Heart left ventricle (tissue), 16 donors: ENCODE data around the gene SCGB1C1. TPM values are rescaled to one million over a fixed set of nuclear protein-coding genes. Genes with fewer than 3 reads are reported as not detected.
"Not testable (repeated sequence)": the region's sequence is repeated elsewhere in the genome, so short reads cannot be mapped to it uniquely, and the experiment has no call there.

Source experiments
- ATAC-seq, 4 donors: fragments of 200-7000 bp; cut with Tn5 transposase; one replicate each; pipeline ENCODE4 v1.9.1; 2020 to 2022; ENCODE audit warnings: moderate library complexity in 4 of 4, mild to moderate bottlenecking in 3 of 4, moderate number of reproducible peaks in 1 of 4
- DNase-seq, 5 donors: peaks; one replicate each; pipeline ENCODE4 v3.0.0-alpha.2; 2020
- H3K27ac ChIP-seq, 12 donors: fragments of 200-600 bp; sonication (generic) in 4 of 12; one replicate each; pipeline versions ENCODE4 v1.5.0 to v1.8.0; 2016 to 2022; ENCODE audit warnings: mild to moderate bottlenecking in 2 of 12
- H3K27me3 ChIP-seq, 9 donors: fragments of 200-600 bp; sonication (generic) in 2 of 9; one replicate each; pipeline versions ENCODE4 v1.5.1 to v1.8.0; 2016 to 2022; ENCODE audit warnings: mild to moderate bottlenecking in 3 of 9
- H3K36me3 ChIP-seq, 9 donors: fragments of 200-600 bp; sonication (generic) in 2 of 9; one replicate each; pipeline versions ENCODE4 v1.5.0 to v1.8.0; 2018 to 2022; ENCODE audit warnings: mild to moderate bottlenecking in 2 of 9
- H3K4me1 ChIP-seq, 12 donors: fragments of 200-600 bp; sonication (generic) in 4 of 12; one replicate each; pipeline versions ENCODE4 v1.5.0 to v1.8.0; 2016 to 2022; ENCODE audit warnings: mild to moderate bottlenecking in 3 of 12
- H3K4me3 ChIP-seq, 12 donors: fragments of 200-600 bp; sonication (generic) in 4 of 12; one replicate each; pipeline versions ENCODE4 v1.5.0 to v1.8.0; 2017 to 2022; ENCODE audit warnings: mild to moderate bottlenecking in 9 of 12, moderate library complexity in 4 of 12
- H3K9me3 ChIP-seq, 12 donors: fragments of 200-600 bp; sonication (generic) in 4 of 12; one replicate each; pipeline versions ENCODE4 v1.5.0 to v1.8.0; 2016 to 2022; ENCODE audit warnings: mild to moderate bottlenecking in 1 of 12
- CTCF ChIP-seq, 12 donors: fragments of 200-600 bp; sonication (generic) in 4 of 12; IDR thresholded peaks; one replicate each; pipeline versions ENCODE4 v1.5.0 to v1.8.0; 2018 to 2022; ENCODE audit warnings: antibody characterized with exemption in 12 of 12, mild to moderate bottlenecking in 5 of 12
- WGBS, 4 donors: extraction: QIAGEN DNeasy Blood & Tissue Kit in 2 of 4; methylation state at CpG; one replicate each; pipeline versions ENCODE4 v1.1.5 to v1.1.7; 2013 to 2018; 5-methylcytosine and 5-hydroxymethylcytosine counted together
- intact Hi-C, 10 donors: fragments of 100-400 bp; cut with DNase I; formaldehyde crosslinking; loops; one replicate each; pipeline versions ENCODE4 v1.11.1 to v1.14.2; 2022
- long read RNA-seq, 3 donors: library from polyadenylated mRNA; unstranded; transcript quantifications; one replicate each; pipeline ENCODE4 v2.0.0, GENCODE V29; 2020 to 2021
- polyA plus RNA-seq, 2 donors: library from polyadenylated mRNA; stranded (reverse); fragments of 200-250 nt; gene quantifications; one replicate each; pipeline ENCODE4 v1.2.3, GENCODE V29; 2013
- total RNA-seq, 9 donors: library from RNA; depleted of rRNA in 2 of 9; stranded (reverse); fragments of >200 nt in 2 of 9; fragmentation: NEBNext Ultra II Directional in 3 of 9; extraction: Animal tissue kit (Norgen Biotek cat#: 25700) in 3 of 9; gene quantifications; one replicate each; pipeline versions ENCODE4 v1.1.0 to v1.2.4, GENCODE V29; 2016 to 2023
- donor health status: ischemic (EF 13 %, LVEDD 7.1; RV severe dilation, severe dysfunction).
- donor health status: healthy with polysubstance abuse.
- donor health status: DM: no; HTN: yes; CAD: no.
- donor health status: DM: no; HTN: no; CAD: no.
- donor health status: ischemic (EF 25% LVEDD 6.9; RV normal size, moderate dysfunction).
- donor health status: ischemic (EF 25% LVEDD 5.7; RV mildly dilated, moderate dysfunction).
- donor health status: healthy.
- donor health status: DM: yes; HTN: yes; CAD: no.
- donor health status: ischemic (EF 35%, LVEDD 5.7; RV mildly dilated, moderate dysfunction).
- donor health status: nonischemic (EF 11% LVEDD 7.7; RV severe dilation, severe dysfunction).
- donor health status: DM: yes; HTN: yes; CAD: no.
- donor health status: PGD.
- donor health status: ischemic (EF 29% LVEDD 5.4; RV normal size, mild dysfunction).
- donor health status: nonischemic (EF 23%, LVEDD 6.1; RV moderate dilation, normal function).

Gene SCGB1C1
- total RNA-seq (not detected), polyA plus RNA-seq (not detected)
- long read RNA-seq, donor 1 = 0 reads
- long read RNA-seq, donor 2 = 0 reads
- long read RNA-seq, donor 3 = 0 reads

GRCh38 chr11:192674-193128 is at the start of gene SCGB1C1:
TSS of gene SCGB1C1 (plus strand) at chr11:193078. CDS start at chr11:193100, 22 bp downstream.
- H3K36me3 ChIP-seq, ATAC-seq, intact Hi-C loops, H3K9me3 ChIP-seq, H3K4me1 ChIP-seq, DNase-seq, H3K4me3 ChIP-seq, H3K27ac ChIP-seq, H3K27me3 ChIP-seq: not testable (repeated sequence)
- WGBS, 4 donors = 85 to 90% (median 90%) methylated on average over 2 to 8 of the region's 11 CpGs; no CpG with 5 or more reads in 1 of the 4 donors

- H3K9me3 ChIP-seq, H3K27ac ChIP-seq, intact Hi-C loops, H3K4me3 ChIP-seq, H3K27me3 ChIP-seq, H3K4me1 ChIP-seq, DNase-seq, ATAC-seq, H3K36me3 ChIP-seq: not testable (repeated sequence)
- peak in 7 of 12 donors; percentile 18 to 40 (median 35) for TF ChIP-seq CTCF (IDR thresholded peaks at IDR 0.05)
- WGBS, 4 donors = 0% methylated on average over 1 to 2 of the region's 13 CpGs; no CpG with 5 or more reads in 1 of the 4 donors
Observed at GRCh38 chr11:180242-180641, 12.6 kb upstream of the SCGB1C1 start.

- H3K4me1 ChIP-seq, H3K27me3 ChIP-seq, H3K4me3 ChIP-seq, intact Hi-C loops, H3K36me3 ChIP-seq, H3K9me3 ChIP-seq, H3K27ac ChIP-seq: not testable (repeated sequence)
- ATAC-seq (peak; percentile 35 to 76 (median 58)), DNase-seq (peak in 3 of 5 donors; percentile 21 to 58 (median 22))
- 80 to 82% (median 81%) methylated on average over 40 to 48 of the region's 55 CpGs for WGBS, 4 donors
Observed at GRCh38 chr11:189200-189783, 3.6 kb upstream of the SCGB1C1 start.

- H3K27ac ChIP-seq, H3K9me3 ChIP-seq, H3K36me3 ChIP-seq, H3K4me3 ChIP-seq, H3K4me1 ChIP-seq, H3K27me3 ChIP-seq, intact Hi-C loops: not testable (repeated sequence)
- peak; percentile 6 to 54 (median 29) for DNase-seq
- peak in 7 of 12 donors; percentile 9 to 42 (median 23) for TF ChIP-seq CTCF (IDR thresholded peaks at IDR 0.05)
- ATAC-seq = peak; percentile 51 to 81 (median 80)
- WGBS, 4 donors = 56 to 68% methylated on average over 10 of the region's 25 CpGs; no CpG with 5 or more reads in 2 of the 4 donors
Observed at GRCh38 chr11:189843-190311, 3.0 kb upstream of the SCGB1C1 start.

- DNase-seq = peak in 1 of 5 donors; percentile 12
- H3K9me3 ChIP-seq, H3K27ac ChIP-seq, ATAC-seq, H3K36me3 ChIP-seq, H3K4me3 ChIP-seq, intact Hi-C loops, H3K27me3 ChIP-seq, H3K4me1 ChIP-seq: not testable (repeated sequence)
- 77 to 89% (median 81%) methylated on average over 5 of the region's 5 CpGs for WGBS, 4 donors
Observed at GRCh38 chr11:190546-190945, 2.3 kb upstream of the SCGB1C1 start.
